ENCODE data around the gene SORL1.

DNA sequence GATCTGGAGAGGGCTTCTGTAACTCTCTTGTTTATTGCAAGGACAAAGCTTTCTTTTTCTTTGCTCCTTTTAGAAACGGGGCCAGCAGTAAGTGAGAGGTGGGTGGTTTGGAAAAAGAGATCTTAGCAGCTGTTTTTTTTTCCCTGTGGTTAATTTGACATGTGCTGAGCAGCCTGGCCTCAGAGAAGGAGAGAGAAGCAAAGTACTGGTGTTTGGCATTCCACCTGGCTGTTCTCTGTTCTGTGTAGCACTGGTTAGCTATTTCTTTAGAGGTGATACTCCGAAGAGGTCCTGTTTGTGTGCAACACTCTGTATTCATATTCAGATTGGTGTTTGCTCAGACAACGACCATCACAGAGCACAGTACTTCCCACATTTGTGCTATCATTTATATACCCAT, 81.5 kb downstream of the SORL1 start:
- TF ChIP-seq, protein P1, sequence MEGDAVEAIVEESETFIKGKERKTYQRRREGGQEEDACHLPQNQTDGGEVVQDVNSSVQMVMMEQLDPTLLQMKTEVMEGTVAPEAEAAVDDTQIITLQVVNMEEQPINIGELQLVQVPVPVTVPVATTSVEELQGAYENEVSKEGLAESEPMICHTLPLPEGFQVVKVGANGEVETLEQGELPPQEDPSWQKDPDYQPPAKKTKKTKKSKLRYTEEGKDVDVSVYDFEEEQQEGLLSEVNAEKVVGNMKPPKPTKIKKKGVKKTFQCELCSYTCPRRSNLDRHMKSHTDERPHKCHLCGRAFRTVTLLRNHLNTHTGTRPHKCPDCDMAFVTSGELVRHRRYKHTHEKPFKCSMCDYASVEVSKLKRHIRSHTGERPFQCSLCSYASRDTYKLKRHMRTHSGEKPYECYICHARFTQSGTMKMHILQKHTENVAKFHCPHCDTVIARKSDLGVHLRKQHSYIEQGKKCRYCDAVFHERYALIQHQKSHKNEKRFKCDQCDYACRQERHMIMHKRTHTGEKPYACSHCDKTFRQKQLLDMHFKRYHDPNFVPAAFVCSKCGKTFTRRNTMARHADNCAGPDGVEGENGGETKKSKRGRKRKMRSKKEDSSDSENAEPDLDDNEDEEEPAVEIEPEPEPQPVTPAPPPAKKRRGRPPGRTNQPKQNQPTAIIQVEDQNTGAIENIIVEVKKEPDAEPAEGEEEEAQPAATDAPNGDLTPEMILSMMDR (conservative IDR thresholded peaks at IDR 0.05 in 1 of 2, IDR thresholded peaks at IDR 0.05 in 1 of 2; ENCODE audit: extremely low read depth in 1 of 2, insufficient read depth in 1 of 2, low read depth in 1 of 2, low read length in 2 of 2): no peak
- no peak for TF ChIP-seq EZH2 (IDR thresholded peaks at IDR 0.05; ENCODE audit: borderline replicate concordance, low read length)
